ENCODE measurements around the gene RAB36.

Gene RAB36

GRCh38 chr22:23182309-23183060 is 37.2 kb downstream of the RAB36 start:
- DNase-seq (ENCODE audit: low read depth): no peak

GRCh38 chr22:23183061-23183698 is 37.9 kb downstream of the RAB36 start:
- no peak for DNase-seq (ENCODE audit: low read depth)

DNA sequence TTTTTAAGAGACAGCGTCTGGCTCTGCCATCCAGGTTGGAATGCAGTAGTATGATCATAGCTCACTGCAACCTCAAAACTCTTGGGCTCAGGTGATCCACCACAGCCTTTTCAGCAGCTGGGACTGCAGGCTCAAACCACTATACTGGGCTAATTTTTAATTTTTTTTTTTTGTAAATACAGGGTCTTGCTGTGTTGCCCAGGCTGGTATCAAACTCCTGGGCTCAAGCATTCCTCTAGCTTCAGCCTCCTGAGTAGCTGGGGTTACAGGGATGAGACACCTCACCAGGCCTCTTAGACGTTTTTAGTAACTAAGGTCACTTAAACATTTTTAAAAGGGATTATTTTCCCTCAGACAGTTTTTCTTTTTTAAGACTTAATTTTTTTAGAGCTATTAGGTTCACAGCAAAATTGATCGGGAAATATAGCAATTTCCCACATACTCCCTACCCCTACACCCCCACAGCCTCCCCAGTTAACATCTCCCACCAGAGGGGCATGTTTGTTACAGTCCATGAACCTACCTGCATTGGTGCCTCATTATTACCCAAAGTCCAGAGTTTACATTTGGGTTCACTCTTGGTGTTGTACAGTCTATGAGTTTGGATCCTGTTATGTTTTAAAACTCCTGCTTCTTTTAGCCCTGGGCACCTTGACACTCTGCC is 39.0 kb downstream of the RAB36 start:
- no peak for DNase-seq (ENCODE audit: low read depth)

DNA sequence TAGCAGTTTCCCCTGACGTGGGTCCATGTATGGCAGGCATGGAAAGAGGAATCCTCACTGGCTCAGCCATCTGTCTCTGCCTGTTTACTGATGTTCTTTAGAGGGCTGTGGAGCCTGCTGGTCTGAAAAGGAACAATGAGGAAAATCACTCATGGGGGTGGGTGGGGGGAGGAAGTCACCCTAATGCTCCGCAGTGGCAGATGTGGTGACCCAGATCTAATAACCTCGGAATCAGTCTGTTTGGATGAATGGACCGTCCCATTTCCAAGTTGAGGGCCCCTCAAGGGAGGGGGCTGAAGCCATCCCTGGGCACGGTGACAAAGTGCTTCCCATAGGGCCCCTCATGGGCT is 39.5 kb downstream of the RAB36 start:
- DNase-seq (ENCODE audit: low read depth): no peak

DNA sequence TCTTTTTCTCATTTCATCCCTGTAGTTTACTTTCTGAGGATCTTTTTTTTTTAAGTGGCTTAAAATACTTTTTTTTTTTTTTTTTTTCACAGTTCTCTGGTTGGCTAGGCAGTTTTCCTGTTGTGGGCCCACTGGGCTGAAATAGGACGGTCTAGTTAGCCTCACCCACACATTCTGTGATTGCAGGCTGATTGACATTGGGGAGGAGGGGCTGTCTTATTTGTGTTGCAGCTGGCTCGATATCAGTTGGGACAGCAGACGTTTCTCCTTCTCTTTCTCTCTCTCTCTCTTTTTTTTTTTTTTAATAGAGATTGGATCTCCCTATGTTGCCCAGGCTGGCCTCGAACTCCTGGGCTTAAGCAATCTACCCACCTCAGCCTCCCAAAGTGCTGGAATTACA is 41.9 kb downstream of the RAB36 start:
- DNase-seq (ENCODE audit: low read depth): no peak

GRCh38 chr22:23187871-23188700 is 42.8 kb downstream of the RAB36 start:
- no peak for DNase-seq (ENCODE audit: low read depth)

GRCh38 chr22:23190526-23190925 is 45.2 kb downstream of the RAB36 start:
- no peak for DNase-seq (ENCODE audit: low read depth)

GRCh38 chr22:23192133-23192532 is 46.9 kb downstream of the RAB36 start:
- no peak for DNase-seq (ENCODE audit: low read depth)

- no peak for DNase-seq (ENCODE audit: low read depth)
Observed at GRCh38 chr22:23192558-23192957, 47.3 kb downstream of the RAB36 start.

DNA sequence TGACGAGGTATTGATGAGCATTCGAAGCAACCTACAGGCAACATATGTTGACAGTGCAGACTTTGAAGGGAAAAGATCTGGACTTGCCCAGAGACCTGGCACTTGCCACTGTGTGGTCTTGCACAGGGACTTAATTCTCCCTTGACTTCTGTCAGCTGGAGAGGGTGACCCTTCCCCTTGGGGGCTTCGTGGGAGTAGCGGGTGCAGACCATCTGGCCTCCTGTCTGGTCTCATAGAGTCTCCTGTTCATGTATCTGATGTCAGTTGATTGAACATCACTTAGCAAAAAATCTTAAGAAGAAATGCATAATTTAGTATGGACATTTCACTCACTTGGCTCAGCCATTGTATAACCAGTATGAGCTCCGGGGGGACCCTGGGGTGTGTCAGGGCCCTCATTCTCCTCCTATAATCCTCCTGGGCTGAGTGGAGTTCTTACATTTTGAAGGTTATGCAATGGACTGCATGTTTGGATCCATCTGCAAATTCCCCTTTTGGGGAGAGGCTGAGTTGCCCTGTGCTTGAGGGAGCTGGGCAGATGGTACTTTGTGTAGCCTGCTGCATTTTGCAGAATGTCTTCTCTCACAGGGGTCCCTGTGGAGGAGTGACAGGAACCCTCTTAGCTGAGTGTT is 48.0 kb downstream of the RAB36 start:
- no peak for DNase-seq (ENCODE audit: low read depth)

DNA sequence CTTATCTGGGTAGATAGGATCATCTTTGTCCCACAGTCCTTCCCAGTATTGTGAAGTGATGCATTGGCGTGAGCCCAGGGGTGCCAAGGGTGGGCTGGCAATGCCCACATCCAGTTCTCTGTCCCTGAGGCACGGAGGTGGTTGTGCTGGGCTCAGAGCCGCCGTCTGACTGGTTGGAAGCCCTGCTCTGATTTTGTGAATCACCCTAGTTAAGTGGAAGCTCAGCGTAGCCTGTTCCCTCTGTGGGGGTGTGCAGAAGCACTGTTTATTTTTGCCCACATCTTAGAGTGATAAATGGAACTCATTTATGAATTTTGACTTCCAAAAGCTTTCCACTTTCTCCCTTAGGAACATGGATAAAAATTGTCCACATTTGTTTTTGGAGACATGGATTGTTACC is 48.6 kb downstream of the RAB36 start:
- no peak for DNase-seq (ENCODE audit: low read depth)

DNA sequence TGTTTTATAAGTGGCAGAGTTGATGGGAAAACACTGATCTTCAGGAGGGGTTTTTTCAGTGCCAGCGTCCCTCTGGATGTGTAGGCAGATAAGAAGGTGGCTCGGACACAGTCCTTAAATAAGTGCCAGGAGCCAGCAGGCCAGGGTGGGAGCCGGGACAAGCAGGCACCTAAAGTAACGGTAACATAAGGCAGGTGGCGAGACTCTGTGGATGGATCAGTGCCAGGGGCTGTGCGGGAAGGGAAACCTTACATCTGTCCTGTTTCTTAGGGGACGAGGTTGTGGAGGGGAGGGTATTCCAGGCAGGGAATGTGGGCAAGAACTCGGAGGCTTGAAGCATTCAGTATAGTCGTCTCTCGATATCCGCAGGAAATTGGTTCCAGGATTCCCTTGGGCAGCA is 50.9 kb downstream of the RAB36 start:
- DNase-seq (ENCODE audit: low read depth): no peak

DNA sequence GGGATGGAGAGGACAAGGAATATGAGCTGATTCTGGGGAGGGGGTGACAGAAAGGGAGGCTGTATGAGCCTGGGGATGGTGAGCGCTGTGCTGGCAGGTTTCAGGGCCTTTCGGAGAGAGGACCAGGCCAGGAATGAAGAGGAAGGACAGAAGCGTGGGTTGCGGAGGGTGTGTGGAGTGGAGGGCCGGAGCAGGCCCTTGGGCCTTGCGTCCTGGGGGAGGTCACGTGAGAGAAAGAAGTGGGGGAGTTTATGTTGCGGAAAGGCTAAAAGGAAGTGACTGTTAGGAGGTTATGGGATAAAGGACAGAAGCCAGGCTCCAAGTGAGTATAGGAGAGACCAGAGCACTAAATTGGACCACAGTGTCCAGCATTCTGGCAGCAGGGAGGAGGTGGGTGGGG is 52.6 kb downstream of the RAB36 start:
- no peak for DNase-seq (ENCODE audit: low read depth)

DNA sequence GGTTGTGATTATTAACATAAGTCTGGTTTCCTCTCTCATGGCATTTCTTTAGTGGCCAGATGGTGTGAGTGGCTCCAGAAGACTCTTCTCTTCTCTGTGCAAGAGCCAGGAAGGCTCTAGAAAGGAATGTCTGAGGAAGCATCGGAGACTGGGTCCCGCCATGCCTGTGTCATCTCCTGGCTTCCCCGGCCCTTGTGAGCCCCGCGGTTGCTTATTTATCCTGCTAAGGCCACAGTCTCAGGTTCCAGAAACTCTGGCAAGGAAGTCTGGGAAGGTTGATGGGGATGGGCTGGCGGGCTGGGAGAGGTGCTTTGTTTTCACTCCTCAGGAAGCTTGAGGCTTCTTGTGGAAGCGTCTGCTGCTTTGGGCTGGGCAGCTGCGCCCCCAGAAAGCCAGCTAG is 53.9 kb downstream of the RAB36 start:
- DNase-seq (ENCODE audit: low read depth): no peak

DNA sequence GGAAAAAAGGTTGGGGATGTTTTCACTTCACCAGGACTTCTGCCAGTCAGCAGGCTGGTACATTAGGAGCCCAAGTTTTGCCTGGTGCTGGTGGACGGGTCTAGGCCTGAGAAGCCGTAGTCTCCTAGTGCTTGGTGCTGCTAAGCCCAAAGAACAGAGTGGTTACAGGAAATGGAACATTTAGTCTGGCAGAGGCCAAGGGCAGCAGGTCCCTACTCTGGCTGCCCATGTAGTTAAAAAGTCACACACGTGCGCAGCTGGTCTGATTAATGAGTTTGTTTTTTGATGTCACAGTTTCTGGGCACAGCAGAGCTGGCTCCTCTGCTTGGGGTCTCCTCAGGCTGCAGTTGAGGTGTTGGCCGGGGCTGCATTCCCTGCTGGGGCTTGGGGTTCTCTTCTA is 55.6 kb downstream of the RAB36 start:
- no peak for DNase-seq (ENCODE audit: low read depth)

DNA sequence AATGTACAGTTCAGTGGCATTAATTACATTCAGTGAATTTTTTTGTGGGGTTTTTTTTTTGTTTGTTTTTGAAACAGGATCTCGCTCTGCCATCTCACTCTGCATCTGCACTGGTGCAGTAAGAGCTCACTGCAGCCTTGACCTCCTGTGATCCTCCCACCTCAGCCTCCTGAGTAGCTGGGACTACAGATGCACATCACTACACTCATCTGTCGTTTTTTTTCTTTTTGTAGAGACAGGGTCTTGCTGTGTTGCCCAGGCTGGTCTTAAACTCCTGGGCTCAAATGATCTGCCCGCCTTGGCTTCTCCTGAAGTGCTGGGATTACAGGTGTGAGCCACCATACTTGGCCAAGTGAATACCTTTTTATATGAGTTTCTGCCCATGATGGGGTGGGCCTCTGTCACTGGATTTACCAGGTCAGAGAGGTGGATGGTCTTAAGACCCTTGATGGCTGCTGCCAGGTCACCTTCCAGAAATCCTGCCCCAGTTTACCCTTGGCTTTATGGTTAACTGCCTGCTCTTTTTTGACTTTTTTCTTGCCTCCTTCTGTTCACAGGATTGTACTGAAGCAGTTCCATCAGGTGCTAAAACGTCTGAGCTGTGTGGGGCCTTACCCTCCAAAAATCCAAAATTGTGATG is 57.7 kb downstream of the RAB36 start:
- DNase-seq (ENCODE audit: low read depth): no peak

- DNase-seq (ENCODE audit: low read depth): no peak
Observed at GRCh38 chr22:23203452-23204124, 58.3 kb downstream of the RAB36 start.

DNA sequence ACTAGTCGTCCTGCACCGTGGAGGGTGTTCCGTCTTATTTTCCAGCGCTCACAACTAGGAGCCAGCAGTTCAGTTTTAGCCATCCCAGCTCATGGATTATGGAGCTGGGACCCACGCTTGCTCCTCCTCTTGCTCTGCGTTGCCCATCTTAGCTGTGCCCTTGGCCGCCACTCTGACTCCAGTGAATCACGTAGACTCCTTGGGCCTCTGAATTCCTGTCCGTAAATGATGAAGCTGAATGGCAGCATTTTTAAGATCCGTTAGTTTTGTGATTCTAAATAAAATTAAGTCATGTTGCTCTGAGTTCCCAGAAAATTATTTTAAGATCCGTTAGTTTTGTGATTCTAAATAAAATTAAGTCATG is 58.8 kb downstream of the RAB36 start:
- DNase-seq (ENCODE audit: low read depth): no peak

GRCh38 chr22:23204541-23205157 is 59.4 kb downstream of the RAB36 start:
- no peak for DNase-seq (ENCODE audit: low read depth)

DNA sequence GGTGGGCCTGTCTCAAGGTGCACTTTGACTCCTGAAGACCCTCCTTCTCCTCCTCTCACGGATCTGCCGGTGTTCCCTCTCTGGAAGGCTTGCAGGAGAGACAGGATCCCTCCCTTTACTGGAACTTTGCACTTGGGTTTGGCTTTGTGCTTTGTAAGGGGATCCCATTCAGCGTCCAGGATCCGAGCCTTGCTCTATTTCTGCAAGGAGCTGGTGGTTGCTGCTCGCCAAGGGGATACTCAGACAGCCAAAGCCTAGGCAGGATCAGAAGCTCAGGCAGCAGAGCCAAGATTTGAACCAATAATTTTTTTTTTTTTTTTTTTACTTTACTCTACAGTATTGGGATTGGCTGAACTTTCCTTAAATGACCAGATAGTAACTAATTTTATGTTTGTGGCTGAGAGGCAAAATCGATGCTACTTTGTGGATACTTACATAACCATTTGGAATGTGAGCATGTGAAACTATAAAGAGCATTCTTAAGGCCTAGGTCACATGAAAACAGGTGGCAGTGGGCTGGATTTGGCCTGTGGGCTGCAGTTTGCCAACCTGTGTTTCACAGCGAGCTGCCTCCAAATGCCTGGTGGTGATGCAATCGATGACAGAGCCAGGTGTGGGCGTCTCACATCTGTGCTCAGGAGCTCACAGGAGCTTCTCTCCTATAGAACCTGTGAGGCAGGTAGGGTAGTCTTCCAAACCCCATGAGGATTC is 60.2 kb downstream of the RAB36 start:
- no peak for DNase-seq (ENCODE audit: low read depth)

Measured in T follicular helper cell (primary cell).